ENCODE results near the gene DYNLRB1.
"Not testable (repeated sequence)": the region's sequence is repeated elsewhere in the genome, so short reads cannot be mapped to it uniquely, and the experiment has no call there.

The DYNLRB1 gene

DNA sequence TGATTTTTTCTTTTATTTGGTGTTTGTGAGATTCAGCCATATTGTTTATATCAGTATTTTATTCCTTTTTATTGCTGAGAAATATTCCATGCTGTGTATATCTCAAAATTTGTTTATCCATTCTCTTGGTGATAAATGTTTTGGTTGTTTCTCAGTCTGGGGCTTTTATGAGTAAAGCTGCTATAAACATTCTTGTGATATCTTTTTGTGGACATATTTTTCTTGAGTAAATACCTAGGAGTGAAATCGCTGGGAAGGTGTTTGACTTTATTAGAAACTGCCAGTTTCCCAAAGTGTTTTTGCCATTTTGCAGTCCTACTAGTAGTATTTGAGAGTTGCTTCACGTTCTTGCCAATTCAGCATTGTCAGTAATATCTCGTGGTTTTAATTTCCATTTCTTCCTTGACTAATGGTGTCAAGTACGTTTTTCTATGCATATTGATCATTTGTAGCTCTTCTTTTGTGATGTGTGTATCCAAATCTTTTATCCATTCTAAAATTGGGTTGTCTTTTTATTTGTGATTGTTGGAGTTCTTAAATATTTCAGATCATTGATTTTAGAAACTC, 31.1 kb upstream of the DYNLRB1 start:
- no peak overlapping the region for H3K4me3 ChIP-seq (ENCODE audit: low read depth, low read length)
- no peak for TF ChIP-seq CTCF (IDR thresholded peaks at IDR 0.05; ENCODE audit: low read depth, low read length, missing control alignments)
- in situ Hi-C loops (cut with HindIII; ENCODE audit: low sequenced_read_pairs), result no loop called here
- no peak for DNase-seq (ENCODE audit: low read depth)

DNA sequence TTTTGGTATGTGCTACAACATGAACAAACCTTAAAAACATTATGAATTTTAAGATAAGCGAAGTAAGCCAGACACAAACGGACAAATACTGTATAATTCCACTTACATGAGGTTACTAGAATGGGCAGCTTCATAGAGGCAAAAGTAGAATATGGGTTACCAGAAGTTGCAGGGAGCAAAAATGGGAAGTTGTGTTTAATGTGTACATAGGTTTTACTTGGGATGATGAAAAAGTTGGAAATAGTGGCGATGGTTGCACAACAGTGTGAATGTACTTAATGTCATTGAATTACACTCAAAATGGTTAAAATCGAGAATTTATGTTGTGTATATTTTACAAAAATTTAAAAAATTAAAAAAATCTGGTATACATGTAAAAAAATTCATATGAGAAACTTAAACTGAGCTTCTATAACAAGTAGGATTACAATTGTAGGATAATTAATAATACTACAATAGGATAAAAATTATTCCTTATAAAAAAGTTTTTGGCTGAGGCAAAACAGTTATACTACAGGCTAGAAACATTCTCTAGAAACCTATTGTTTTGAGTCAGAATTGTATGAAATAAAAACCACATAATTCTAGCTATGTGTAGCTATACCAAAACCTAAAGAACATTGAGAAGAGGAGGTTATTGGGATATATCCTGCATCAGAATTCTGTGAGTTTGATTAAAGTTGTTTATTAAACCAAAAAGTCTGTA, 24.8 kb upstream of the DYNLRB1 start:
- in situ Hi-C loops (cut with HindIII; ENCODE audit: low sequenced_read_pairs), result no loop called here
- no peak overlapping the region for H3K4me3 ChIP-seq (ENCODE audit: low read depth, low read length)
- no peak for DNase-seq (ENCODE audit: low read depth)
- no peak for TF ChIP-seq CTCF (IDR thresholded peaks at IDR 0.05; ENCODE audit: low read depth, low read length, missing control alignments)

DNA sequence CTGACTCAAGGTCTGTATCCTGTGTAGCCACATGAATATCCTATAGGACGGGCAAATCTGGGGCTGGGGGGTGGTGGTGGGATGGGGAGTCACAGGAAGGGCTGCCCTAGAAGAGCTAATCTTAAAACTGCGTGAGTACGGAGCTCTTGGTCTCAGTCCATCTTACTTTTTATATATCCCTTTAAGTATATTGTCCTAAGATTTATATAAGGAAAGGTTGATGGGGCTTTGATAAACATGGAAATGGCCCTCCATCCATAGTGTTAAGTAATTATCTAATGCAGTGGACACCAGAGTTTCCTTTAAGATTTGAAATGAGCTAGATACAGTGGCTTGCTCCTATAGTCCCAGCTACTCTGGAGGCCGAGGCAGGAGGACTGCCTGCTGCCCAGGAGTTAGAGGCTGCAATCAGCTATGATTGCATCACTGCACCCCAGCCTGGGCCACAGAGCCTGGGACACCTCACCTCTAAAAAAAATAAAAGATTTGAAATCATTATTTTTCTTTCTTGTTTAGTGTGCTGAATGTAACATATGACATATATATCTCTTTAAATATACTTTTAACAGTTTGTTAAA, 24.2 kb upstream of the DYNLRB1 start:
- no peak overlapping the region for H3K4me3 ChIP-seq (ENCODE audit: low read depth, low read length)
- in situ Hi-C loops (cut with HindIII; ENCODE audit: low sequenced_read_pairs), result no loop called here
- no peak for TF ChIP-seq CTCF (IDR thresholded peaks at IDR 0.05; ENCODE audit: low read depth, low read length, missing control alignments)
- DNase-seq (ENCODE audit: low read depth), result no peak

DNA sequence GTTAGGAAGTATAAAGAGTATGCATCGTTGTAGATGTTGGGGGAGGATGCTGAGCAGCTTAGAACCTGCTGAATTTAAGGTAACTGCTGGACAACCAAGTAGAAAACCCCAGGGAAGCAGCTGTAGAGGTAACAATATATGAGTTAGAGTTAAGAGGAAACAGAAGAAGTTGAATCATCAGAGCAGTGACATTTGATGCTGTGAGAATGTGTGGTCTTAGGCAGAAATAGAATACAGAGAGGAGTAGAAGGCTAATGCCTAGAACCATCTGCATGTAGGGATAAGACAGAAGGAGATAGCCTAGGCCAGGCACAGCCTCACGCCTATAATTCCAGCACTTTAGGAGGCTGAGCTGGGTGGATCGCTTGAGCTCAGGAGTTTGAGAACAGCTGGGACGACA, 22.6 kb upstream of the DYNLRB1 start:
- in situ Hi-C loops (cut with HindIII; ENCODE audit: low sequenced_read_pairs), result no loop called here
- no peak for DNase-seq (ENCODE audit: low read depth)
- no peak overlapping the region for H3K4me3 ChIP-seq (ENCODE audit: low read depth, low read length)
- TF ChIP-seq CTCF (IDR thresholded peaks at IDR 0.05; ENCODE audit: low read depth, low read length, missing control alignments), result no peak

DNA sequence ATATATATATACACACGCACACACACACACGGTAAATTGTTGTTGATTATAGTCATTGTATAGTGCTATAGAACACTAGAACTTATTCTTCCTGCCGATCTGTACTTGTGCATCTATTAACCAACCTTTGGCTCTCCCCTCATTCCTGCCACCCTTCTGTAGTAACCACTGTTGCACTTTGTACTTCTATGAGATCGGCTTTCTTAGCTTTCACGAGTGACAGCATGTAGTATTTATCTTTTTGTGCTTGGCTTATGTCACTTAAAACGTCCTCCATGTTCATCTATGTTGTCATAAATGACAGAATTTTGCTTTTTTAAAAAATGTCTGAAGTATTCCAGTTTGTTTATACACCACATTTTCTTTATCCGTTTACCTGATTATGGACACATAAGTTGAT, 20.9 kb upstream of the DYNLRB1 start:
- DNase-seq (ENCODE audit: low read depth), result no peak
- H3K4me3 ChIP-seq (ENCODE audit: low read depth, low read length), result no peak overlapping the region
- in situ Hi-C loops (cut with HindIII; ENCODE audit: low sequenced_read_pairs), result no loop called here
- TF ChIP-seq CTCF (IDR thresholded peaks at IDR 0.05; ENCODE audit: low read depth, low read length, missing control alignments), result no peak

- no peak for DNase-seq (ENCODE audit: low read depth)
- TF ChIP-seq CTCF (IDR thresholded peaks at IDR 0.05; ENCODE audit: low read depth, low read length, missing control alignments), result no peak
- no peak overlapping the region for H3K4me3 ChIP-seq (ENCODE audit: low read depth, low read length)
- in situ Hi-C loops (cut with HindIII; ENCODE audit: low sequenced_read_pairs), result no loop called here
Measured at GRCh38 chr20:34495916-34496315, 20.3 kb upstream of the DYNLRB1 start.

DNA sequence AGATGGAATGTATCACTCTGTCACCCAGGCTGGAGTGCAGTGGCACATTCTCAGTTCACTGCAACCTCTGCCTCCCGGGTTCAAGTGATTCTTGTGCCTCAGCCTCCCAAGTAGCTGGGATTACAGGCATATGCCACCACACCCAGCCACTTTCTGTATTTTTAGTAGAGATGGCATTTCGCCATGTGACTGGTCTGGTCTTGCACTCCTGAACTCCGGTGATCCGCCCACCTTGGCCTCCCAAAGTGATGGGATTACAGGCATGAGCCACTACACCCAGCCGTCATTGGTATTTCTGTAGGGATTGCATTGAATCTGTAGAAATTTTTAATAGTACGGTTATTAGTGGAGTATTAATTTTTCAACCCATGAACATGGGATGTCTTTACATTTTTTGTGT, 18.6 kb upstream of the DYNLRB1 start:
- in situ Hi-C loops (cut with HindIII; ENCODE audit: low sequenced_read_pairs); DNase-seq (ENCODE audit: low read depth); H3K4me3 ChIP-seq (ENCODE audit: low read depth, low read length): not testable (repeated sequence)

All from astrocyte of the cerebellum (primary cell).